Activated T-helper 1 cell treated with anti-CD3 and anti-CD28 coated beads, Interleukin-2, amount 50 U/mL, for 16 hours (primary cell): ENCODE data around the gene ZBTB20.
A peak's percentile ranks its signal among the peaks of the same experiment; 100 is the strongest.

ENCODE experiments used
- DNase-seq, 2 donors: peaks; one replicate each; pipeline ENCODE4 v3.0.0-alpha.2; 2020; ENCODE audit warnings: low read depth in 1 of 2, low spot score in 1 of 2

The ZBTB20 gene

GRCh38 chr3:114383875-114384557 lies 763.1 kb downstream of the ZBTB20 start:
- DNase-seq, result peak; percentile 12 to 43

DNA sequence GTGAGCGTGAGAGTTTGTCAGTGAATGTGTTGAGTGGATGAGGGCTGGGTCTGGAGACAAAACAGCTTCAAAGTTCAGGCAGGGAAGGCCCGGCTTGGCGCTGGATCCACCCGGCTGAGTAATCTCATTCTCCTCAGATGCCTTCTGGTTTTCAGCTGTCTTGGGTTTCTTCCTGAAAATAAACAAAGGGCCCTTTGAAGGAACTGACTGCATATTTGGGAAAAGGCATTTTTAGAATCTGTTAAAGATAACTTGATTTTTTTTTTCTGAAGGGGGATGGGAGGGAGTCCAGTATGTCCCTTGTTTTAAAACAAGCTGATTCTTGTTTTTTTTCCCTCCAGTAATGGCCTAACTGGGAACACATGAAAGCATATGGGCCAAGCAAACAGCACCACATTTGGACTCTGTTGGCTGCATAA lies 766.8 kb downstream of the ZBTB20 start:
- DNase-seq, result no peak

- DNase-seq, result no peak
Observed at GRCh38 chr3:114379266-114379665, 767.8 kb downstream of the ZBTB20 start.

DNA sequence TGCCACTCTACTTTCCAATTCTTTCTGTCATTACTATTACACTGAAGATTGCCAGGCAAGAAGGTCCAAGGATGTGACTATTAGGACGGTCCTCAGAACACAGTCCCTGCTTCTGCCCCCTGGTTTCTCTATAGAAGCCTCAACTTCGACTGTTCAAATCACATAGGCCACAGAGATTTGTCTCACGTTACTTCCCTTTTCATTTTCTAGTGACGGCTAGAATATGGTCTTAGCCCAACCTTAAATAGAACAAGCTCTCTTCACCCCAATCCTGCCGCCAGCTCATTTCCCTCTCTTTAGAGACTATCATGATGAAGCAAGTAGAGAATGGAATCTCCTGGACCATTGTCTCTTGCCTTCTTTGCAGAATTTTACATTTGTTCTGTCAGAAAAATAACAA lies 768.3 kb downstream of the ZBTB20 start:
- no peak for DNase-seq

- no peak for DNase-seq
Observed at GRCh38 chr3:114377426-114377825, 769.7 kb downstream of the ZBTB20 start.

DNA sequence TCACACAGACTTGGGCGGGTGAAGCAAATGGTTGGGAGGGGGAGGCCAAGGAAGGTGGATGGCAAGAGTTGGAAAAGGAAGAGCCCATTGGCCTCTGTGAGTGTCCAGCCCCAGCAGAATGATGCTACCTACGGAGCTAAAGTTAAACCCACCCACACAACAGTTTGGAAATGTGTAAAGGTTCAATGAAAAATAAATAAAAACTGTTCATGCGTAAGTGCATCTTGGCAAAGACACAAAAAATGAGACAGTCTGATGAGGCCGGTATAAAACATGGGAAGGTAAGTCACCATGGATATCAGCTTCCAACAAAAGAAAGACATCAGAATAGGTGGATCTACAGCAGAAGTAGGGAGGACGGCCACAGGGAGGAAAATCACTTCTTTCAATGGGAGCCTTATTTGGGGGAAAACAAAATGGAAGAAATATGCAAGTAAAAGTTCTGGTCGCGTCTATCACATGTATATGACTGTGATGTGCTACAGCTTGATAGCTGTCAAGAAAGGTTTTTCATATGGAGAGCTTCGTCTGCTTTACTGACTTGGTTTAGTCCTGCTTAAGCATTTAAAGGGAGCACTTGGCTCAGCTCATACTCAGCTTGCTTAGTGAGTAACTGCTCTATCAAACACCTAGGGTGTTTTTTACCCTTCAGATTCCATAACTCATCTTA lies 770.4 kb downstream of the ZBTB20 start:
- no peak for DNase-seq

GRCh38 chr3:114375608-114376421 lies 771.3 kb downstream of the ZBTB20 start:
- DNase-seq, result no peak

DNA sequence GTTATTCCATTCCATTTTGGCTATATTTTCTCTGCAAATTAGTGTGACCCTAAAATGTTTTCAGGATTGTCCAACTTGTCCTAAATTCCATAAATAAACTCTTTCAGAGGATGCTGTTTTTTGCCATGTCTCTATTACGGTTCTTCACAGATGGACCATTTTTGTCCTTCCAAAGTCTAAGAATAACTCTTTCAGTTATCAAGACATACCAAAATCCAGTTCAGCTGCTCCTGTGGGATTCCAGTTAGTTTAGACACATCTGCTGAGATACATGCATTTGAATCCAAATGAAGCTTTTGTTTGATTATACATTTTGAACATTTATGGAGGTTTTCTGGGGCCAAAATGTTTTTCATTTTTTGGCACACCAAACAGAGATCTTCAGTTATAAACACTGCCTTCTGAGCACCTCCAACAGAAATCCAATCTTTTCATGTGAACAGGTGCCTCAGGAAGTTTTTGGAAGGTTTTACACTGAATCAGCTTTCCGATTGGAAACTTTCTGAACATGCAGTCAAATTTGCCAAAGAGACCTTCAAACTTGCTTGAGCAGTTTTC lies 772.6 kb downstream of the ZBTB20 start:
- DNase-seq, result no peak

DNA sequence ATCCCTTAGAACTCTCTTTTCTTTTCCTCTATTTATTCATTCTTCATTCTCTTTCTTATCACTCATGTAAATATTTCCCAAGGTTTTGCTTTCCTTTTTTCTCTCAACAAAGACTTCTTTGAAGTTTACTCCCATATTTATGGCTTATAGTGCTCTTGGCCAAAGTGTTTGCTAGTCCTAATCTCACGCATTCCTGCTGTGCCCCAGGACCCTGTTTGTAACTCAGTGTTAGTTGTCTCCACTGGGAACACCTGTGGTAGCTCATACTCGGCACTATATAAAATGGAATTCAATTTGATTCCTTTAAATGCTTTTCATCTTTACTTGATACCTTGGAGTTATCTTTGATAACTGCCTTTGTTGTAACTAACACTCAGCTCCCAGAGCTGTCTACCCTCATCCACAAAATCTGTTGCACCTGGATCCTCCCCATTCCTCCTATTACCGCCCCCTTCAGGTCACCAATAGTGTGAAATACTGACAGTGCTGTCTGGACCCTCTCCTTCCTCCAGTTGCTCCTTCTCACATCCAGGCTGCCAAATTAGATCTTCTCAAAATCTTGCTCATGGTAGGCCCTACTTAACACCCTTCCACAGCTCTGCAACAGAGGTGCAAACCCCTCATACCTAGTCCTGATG lies 776.4 kb downstream of the ZBTB20 start:
- no peak for DNase-seq

GRCh38 chr3:114365909-114366308 lies 781.2 kb downstream of the ZBTB20 start:
- DNase-seq, result no peak

GRCh38 chr3:114364806-114365654 lies 782.1 kb downstream of the ZBTB20 start:
- no peak for DNase-seq

- no peak for DNase-seq
Observed at GRCh38 chr3:114363554-114364202, 783.4 kb downstream of the ZBTB20 start.

GRCh38 chr3:114362815-114363214 lies 784.3 kb downstream of the ZBTB20 start:
- DNase-seq, result no peak

DNA sequence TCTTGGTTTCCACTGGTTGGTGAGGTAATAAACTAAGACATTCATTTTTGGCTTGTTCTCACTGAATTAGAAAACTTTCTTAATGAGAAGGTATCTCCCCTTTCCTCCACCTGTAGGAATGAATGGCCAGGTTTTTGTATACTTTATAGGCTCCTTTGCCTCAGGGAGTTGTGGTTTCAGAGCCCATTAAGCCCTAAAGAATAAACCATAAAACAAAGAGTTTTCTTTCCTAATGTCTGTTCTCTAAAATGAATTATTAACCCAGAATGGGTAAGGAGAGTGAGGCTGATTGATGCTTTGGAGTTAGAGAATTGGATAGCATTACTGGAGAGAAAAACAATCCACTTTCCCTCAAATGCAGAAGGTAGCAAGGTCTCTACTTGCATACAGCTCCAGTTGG lies 785.7 kb downstream of the ZBTB20 start:
- DNase-seq, result no peak

DNA sequence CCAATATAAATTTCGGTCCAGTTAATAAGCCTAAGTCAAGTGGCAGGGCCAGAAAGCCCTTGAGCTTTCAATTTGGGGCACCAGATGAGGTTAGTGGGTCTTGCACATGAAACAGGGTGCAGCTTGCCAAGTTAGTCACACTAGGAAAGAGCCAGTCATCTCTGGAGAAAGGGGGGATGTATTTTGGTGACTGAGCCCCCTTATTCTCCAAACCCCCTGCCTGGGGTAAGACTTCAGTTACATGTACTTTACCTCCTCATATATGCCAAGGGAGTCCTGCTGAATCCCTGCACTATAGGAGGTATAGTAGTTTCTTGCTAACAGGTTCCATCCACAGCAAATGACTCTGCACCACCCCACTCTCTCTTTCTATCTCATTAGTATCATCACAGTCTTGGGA lies 790.6 kb downstream of the ZBTB20 start:
- DNase-seq, result no peak

GRCh38 chr3:114356066-114356465 lies 791.0 kb downstream of the ZBTB20 start:
- no peak for DNase-seq

GRCh38 chr3:114355653-114356052 lies 791.4 kb downstream of the ZBTB20 start:
- no peak for DNase-seq

DNA sequence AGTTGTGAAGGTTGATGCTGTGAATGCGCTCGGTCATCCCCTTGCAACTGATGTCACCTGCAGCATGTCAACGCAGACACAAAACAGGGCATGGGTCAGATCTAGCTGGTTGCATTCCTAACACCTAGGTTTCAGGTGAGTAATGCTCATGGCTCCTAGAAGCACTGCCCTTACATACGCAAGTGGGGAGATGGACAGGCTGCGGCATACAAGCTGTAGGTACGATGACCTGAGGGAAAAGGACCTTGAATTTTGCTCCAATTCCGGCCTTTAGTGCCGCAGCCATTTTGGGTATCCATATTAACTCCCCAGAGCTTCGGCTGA lies 795.3 kb downstream of the ZBTB20 start:
- no peak for DNase-seq

DNA sequence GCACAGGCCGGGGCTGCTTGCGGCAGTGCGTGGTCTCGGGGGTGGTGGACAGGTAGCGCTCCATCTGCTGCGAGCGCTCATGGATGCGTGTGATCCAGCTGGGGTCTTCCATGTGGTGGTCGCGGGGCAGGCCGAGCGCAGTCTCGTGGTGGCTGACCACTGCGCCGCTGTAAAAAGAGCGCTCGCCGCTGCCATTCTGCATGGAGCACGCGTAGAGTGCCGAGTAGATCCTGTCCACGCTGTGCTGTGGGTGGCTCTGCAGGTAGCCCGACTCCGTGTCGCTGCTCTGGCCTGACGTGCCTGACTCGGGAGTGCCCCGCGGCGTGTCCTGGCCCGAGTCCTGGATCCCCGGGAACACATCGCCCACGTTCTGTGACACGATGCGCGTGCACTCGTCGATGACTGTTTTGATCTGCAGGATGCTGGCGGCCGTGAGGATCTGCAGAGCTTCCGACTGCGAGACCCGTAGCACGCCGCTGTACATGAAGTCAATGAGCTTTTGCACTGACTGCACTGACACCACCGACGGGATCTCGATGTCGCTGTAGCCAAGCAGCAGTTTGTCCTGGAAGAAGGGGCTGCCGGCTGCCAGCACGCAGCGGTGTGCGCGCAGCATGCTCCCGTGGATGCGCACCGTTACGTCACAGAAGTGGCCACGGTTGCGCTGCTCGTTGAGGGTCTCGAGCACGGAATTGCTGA lies 795.8 kb downstream of the ZBTB20 start:
- DNase-seq, result no peak
